ENCODE measurements around the gene AGAP1. TPM values are rescaled to one million over a fixed set of nuclear protein-coding genes. Genes with fewer than 3 reads are reported as not detected.

AGAP1 gene
- total and polyA plus RNA-seq, 2 donors (not counting 3 experiments of a cell fraction or from before 2014, with no cell fraction given), result 10.2 to 20.9 TPM

- Histone ChIP-seq H3K4me1 (ENCODE audit: control insufficient read depth, extremely low read depth, insufficient read depth, low read length) (no peaks in the 10 kb centered on the region), H4K20me1 (replicated peaks; ENCODE audit: control insufficient read depth, extremely low read depth, insufficient read depth, low read length) (no peaks in the 10 kb centered on the region), H3K27me3 (ENCODE audit: control insufficient read depth in 2 of 2, insufficient read depth in 2 of 2, low read length in 2 of 2) (peaks cover 0 to 2% of the 10 kb centered on the region in 2 experiments), H3K9me3 (replicated peaks; ENCODE audit: control insufficient read depth, insufficient read depth, low read length) (no peaks in the 10 kb centered on the region), H3K4me3 (replicated peaks in 1 of 3; ENCODE audit: insufficient read depth in 1 of 3, low read depth in 1 of 3, low read length in 3 of 3) (no peak overlapping the region), H3K9ac (replicated peaks; ENCODE audit: extremely low read depth, insufficient read depth, low read length) (no peak overlapping the region), H3K27ac (ENCODE audit: insufficient read depth, low read depth, low read length) (no peak overlapping the region), H3K79me2 (ENCODE audit: control insufficient read depth, insufficient read depth, low read length) (no peaks in the 10 kb centered on the region), H3K9me1 (replicated peaks; ENCODE audit: control insufficient read depth, extremely low read depth, insufficient read depth, low read length) (no peaks in the 10 kb centered on the region), H3K36me3 (ENCODE audit: control insufficient read depth in 2 of 2, extremely low read depth in 1 of 2, insufficient read depth in 2 of 2, low read length in 2 of 2) (no peaks in the 10 kb centered on the region), H2AFZ (ENCODE audit: low read depth, low read length) (no peak overlapping the region), H3K4me2 (ENCODE audit: insufficient read depth, low read length) (no peak overlapping the region)
- DNase-seq (ENCODE audit: low read depth, low spot score), result no peak
- dilution Hi-C loops (cut with MboI; ENCODE audit: extremely low pct_ligation_motif_present, low sequenced_read_pairs) (no loop called here), intact Hi-C loops (cut with micrococcal nuclease) (no loop called here)
- no peak for TF ChIP-seq GATA2 (IDR thresholded peaks at IDR 0.05; ENCODE audit: insufficient read depth, insufficient read length, low read depth, low read length)
- no peak for TF ChIP-seq POLR2AphosphoS5 (IDR thresholded peaks at IDR 0.05; ENCODE audit: insufficient read depth, low read depth, low read length)
- TF ChIP-seq FOS (IDR thresholded peaks at IDR 0.05; ENCODE audit: borderline replicate concordance, insufficient read depth, low read length), result no peak
- no peak for TF ChIP-seq EZH2 (IDR thresholded peaks at IDR 0.05; ENCODE audit: borderline replicate concordance, low read depth, low read length, severe bottlenecking)
- TF ChIP-seq POLR2A (IDR thresholded peaks at IDR 0.05; ENCODE audit: low read depth, low read length), result no peak
- TF ChIP-seq JUN (IDR thresholded peaks at IDR 0.05; ENCODE audit: borderline replicate concordance, insufficient read depth, insufficient read length, low read depth), result no peak
- TF ChIP-seq CTCF (IDR thresholded peaks at IDR 0.05; ENCODE audit: extremely low read depth in 1 of 2, insufficient read depth in 1 of 2, low read depth in 1 of 2, low read length in 2 of 2), result no peak
- TF ChIP-seq MYC (IDR thresholded peaks at IDR 0.05; ENCODE audit: low read depth, low read length), result no peak
- TF ChIP-seq MAX (IDR thresholded peaks at IDR 0.05; ENCODE audit: insufficient read depth, insufficient read length), result no peak
- FAIRE-seq, result no peak
- no TSS peak for BruUV-seq (replicated peaks)
- POLR2A ChIA-PET, result no interaction called here
- CTCF ChIA-PET, result interaction anchor here (2.5 kb wide), 1 partner anchor 115 kb away, joined by 9 read pairs; no protein-coding TSS in a partner anchor
Measured at GRCh38 chr2:235478609-235479008, 15.2 kb upstream of the AGAP1 start.

Measured in endothelial cell of umbilical vein (primary cell).